BJ (cell line): ENCODE data around the gene DGKB. TPM values are rescaled to one million over a fixed set of nuclear protein-coding genes. Genes with fewer than 3 reads are reported as not detected.

Source experiments
- CTCF ChIA-PET: fragments of 350-600 bp; formaldehyde crosslinking; extraction: SDS; loops from one replicate; lab custom pipeline; 2021; ENCODE audit warnings: antibody characterized with exemption, inconsistent platforms; lab: Yijun Ruan, JAX
- POLR2A ChIA-PET: fragments of 300-600 bp; sonication (Branson Sonifier 250); formaldehyde crosslinking; extraction: SDS; loops from one replicate; lab custom pipeline; 2021; ENCODE audit warnings: antibody characterized with exemption; lab: Charles Lee
- DNase-seq: peaks from one replicate; pipeline ENCODE4 v3.0.0-alpha.2; 2011; ENCODE audit warnings: low read depth
- H3K27me3 ChIP-seq: 2 replicates; pipeline ENCODE4 v1.6.0; 2011; ENCODE audit warnings: low read length; ENCODE audit not compliant: control insufficient read depth, insufficient read depth
- H3K36me3 ChIP-seq: 2 replicates; pipeline ENCODE4 v1.5.1; 2011; ENCODE audit warnings: low read length; ENCODE audit not compliant: control insufficient read depth, insufficient read depth
- H3K4me3 ChIP-seq: 2 replicates; pipeline ENCODE4 v1.5.1; 2011; ENCODE audit warnings: low read depth, mild to moderate bottlenecking, control low read depth, low read length
- CTCF ChIP-seq: IDR thresholded peaks from 2 replicates; pipeline ENCODE4 v1.5.1; 2011; ENCODE audit warnings: low read depth, mild to moderate bottlenecking, control low read depth, inconsistent platforms, low read length, moderate library complexity; ENCODE audit not compliant: insufficient read depth
- polyA plus RNA-seq: library from polyadenylated mRNA; depleted of rRNA; stranded (reverse); fragments of >200 nt; gene quantifications from 2 replicates; pipeline ENCODE4 v1.2.3, GENCODE V29; 2011

Gene DGKB
- polyA plus RNA-seq, 1 experiment: 0.09 TPM

GRCh38 chr7:14765731-14766130, 136.8 kb downstream of the DGKB start:
- no peak for DNase-seq
- ChIA-PET POLR2A (no interaction called here), CTCF (no interaction called here)
- H3K27me3 ChIP-seq: no peaks in the 10 kb centered on the region
- H3K36me3 ChIP-seq: no peaks in the 10 kb centered on the region
- H3K4me3 ChIP-seq: no peak overlapping the region
- no peak for TF ChIP-seq CTCF

GRCh38 chr7:14762561-14762960, 140.0 kb downstream of the DGKB start:
- Histone ChIP-seq H3K27me3 (no peaks in the 10 kb centered on the region), H3K4me3 (no peak overlapping the region), H3K36me3 (no peaks in the 10 kb centered on the region)
- TF ChIP-seq CTCF: no peak
- POLR2A ChIA-PET: no interaction called here
- CTCF ChIA-PET: interaction anchor here (1.3 kb wide), 1 partner anchor 254 kb away, joined by 3 read pairs; no protein-coding TSS in a partner anchor
- DNase-seq: no peak

- TF ChIP-seq CTCF: no peak
- H3K4me3 ChIP-seq: no peak overlapping the region
- POLR2A ChIA-PET: no interaction called here
- H3K36me3 ChIP-seq: no peaks in the 10 kb centered on the region
- DNase-seq: peak; percentile 62
- H3K27me3 ChIP-seq: no peaks in the 10 kb centered on the region
- CTCF ChIA-PET: interaction anchor here (1.3 kb wide), 1 partner anchor 254 kb away, joined by 3 read pairs; no protein-coding TSS in a partner anchor
Measured at GRCh38 chr7:14761510-14762296, 140.8 kb downstream of the DGKB start.

- POLR2A ChIA-PET: no interaction called here
- CTCF ChIA-PET: no interaction called here
- no peak for DNase-seq
- H3K27me3 ChIP-seq: no peaks in the 10 kb centered on the region
- H3K36me3 ChIP-seq: no peaks in the 10 kb centered on the region
- H3K4me3 ChIP-seq: no peak overlapping the region
- TF ChIP-seq CTCF: no peak
Measured at GRCh38 chr7:14760730-14761478, 141.6 kb downstream of the DGKB start.

- Histone ChIP-seq H3K27me3 (no peaks in the 10 kb centered on the region), H3K4me3 (no peak overlapping the region), H3K36me3 (no peaks in the 10 kb centered on the region)
- TF ChIP-seq CTCF: no peak
- POLR2A ChIA-PET: no interaction called here
- CTCF ChIA-PET: no interaction called here
- no peak for DNase-seq
Measured at GRCh38 chr7:14759785-14760184, 142.8 kb downstream of the DGKB start.
